WI38 (cell line): ENCODE data around the gene SCN7A.

Experiments used
- H3K4me3 ChIP-seq: 2 replicates; pipeline ENCODE4 v1.5.1; 2011; ENCODE audit warnings: low read depth, mild to moderate bottlenecking, control low read depth, low read length
- TF ChIP-seq, protein P1 (sequence below): IDR thresholded peaks from 2 replicates; pipeline ENCODE4 v1.5.1; 2012; ENCODE audit warnings: low read depth, mild to moderate bottlenecking, control low read depth, low read length

Gene SCN7A

DNA sequence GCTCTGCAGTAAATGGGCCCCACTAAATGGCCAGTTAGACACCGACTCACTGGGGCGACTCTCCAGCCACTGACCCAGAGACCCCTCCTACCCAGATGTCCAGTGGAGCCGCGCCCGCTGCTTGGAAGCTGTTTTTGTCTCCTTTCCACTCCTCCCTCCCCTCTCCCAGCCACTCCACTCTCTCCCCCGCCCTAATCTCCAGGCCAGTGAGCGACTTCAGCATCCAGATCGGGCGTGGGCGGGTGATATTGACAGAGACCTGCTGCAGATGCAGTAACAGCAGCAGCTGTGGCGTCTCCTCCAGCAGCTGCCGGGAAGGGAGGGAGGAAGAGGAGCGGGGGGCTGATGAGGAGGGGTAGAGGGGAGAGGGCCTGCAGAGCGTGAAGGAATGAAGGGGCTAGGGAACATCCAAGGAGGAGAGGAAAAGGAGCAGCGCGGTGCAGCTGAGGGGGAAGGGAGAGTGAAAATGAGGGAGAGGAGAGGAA lies at the start of gene SCN7A:
Gene SCN7A (minus strand): TSS at position 110 of the 485 bp plus-strand sequence. CDS start 16,553 bp downstream, outside the sequence.
- TF ChIP-seq, protein P1, sequence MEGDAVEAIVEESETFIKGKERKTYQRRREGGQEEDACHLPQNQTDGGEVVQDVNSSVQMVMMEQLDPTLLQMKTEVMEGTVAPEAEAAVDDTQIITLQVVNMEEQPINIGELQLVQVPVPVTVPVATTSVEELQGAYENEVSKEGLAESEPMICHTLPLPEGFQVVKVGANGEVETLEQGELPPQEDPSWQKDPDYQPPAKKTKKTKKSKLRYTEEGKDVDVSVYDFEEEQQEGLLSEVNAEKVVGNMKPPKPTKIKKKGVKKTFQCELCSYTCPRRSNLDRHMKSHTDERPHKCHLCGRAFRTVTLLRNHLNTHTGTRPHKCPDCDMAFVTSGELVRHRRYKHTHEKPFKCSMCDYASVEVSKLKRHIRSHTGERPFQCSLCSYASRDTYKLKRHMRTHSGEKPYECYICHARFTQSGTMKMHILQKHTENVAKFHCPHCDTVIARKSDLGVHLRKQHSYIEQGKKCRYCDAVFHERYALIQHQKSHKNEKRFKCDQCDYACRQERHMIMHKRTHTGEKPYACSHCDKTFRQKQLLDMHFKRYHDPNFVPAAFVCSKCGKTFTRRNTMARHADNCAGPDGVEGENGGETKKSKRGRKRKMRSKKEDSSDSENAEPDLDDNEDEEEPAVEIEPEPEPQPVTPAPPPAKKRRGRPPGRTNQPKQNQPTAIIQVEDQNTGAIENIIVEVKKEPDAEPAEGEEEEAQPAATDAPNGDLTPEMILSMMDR, result no peak
- H3K4me3 ChIP-seq, result peak within 1 kb of the TSS; percentile 54

GRCh38 chr2:166539340-166540162 lies 45.5 kb upstream of the SCN7A start:
- TF ChIP-seq, protein P1, result peak; percentile 64

DNA sequence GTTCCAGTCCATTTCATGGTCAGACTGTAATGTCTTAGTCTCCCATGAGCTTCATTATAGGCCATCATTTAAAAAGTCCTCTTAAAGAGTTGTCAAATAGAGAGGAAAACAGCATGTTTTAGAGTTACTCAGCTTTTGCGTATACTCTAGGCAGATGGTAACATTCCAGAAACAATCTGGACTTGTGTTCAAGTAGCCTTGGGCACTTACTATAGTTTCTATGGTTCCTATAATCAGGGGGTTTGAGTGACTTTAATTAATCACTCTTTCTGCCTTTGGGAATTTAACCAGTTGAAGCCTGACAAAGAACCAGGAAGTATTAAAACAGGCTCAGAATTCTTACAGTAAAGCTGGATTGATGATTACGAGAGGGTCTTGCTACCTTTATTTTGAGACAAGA lies 42.1 kb upstream of the SCN7A start:
- TF ChIP-seq, protein P1, result no peak
- no peak overlapping the region for H3K4me3 ChIP-seq

More at GRCh38 chr2:166539340-166540162, 45.5 kb upstream of the SCN7A start:
- peak overlapping the region; percentile 5; the same call in 1 of the 2 replicates for H3K4me3 ChIP-seq

DNA sequence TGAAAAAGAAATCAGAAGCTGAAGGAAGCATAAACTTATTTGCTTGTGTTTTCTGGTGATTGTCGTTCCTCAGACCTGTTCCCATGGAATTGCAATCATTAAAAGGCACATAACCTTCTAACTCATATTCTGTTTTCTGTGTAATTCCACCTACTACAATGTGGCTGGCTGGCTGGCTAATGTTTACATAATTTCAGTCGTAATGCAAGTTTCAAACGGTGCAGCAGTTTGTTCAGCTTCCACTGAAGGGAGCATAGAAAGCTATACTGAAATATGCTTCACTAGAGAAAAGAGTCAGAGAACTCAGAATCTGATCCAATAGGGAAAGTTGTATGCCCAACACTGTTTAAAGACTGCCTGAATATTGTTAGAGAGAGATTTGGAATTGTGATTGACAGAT lies 27.1 kb upstream of the SCN7A start:
- TF ChIP-seq, protein P1, result no peak
- H3K4me3 ChIP-seq, result no peak overlapping the region

GRCh38 chr2:166520604-166521003 lies 26.6 kb upstream of the SCN7A start:
- TF ChIP-seq, protein P1, result no peak
- H3K4me3 ChIP-seq, result no peak overlapping the region

GRCh38 chr2:166519391-166519962 lies 25.4 kb upstream of the SCN7A start:
- H3K4me3 ChIP-seq, result no peak overlapping the region
- TF ChIP-seq, protein P1, result no peak
